AG09319 (cell line): ENCODE data around the gene UQCR11.
A peak's percentile ranks its signal among the peaks of the same experiment; 100 is the strongest.

ENCODE experiments used
- DNase-seq: peaks from one replicate; pipeline ENCODE4 v3.0.0-alpha.2; 2010; ENCODE audit warnings: low read depth; ENCODE audit errors: extremely low read depth
- CTCF ChIP-seq: IDR thresholded peaks from 2 replicates; pipeline ENCODE4 v1.5.1; 2011; ENCODE audit warnings: low read depth, mild to moderate bottlenecking, inconsistent platforms, low read length, moderate library complexity

UQCR11 gene

GRCh38 chr19:1592024-1592754 is 13.1 kb downstream of the UQCR11 start:
- peak; percentile 78 for DNase-seq
- TF ChIP-seq CTCF = no peak

- no peak for DNase-seq
- TF ChIP-seq CTCF = no peak
Observed at GRCh38 chr19:1591421-1592023, 13.7 kb downstream of the UQCR11 start.

GRCh38 chr19:1590641-1591397 is 14.4 kb downstream of the UQCR11 start:
- TF ChIP-seq CTCF = peak; percentile 33
- no peak for DNase-seq

- DNase-seq = no peak
- no peak for TF ChIP-seq CTCF
Observed at GRCh38 chr19:1587872-1588271, 17.4 kb downstream of the UQCR11 start.

GRCh38 chr19:1585243-1585580 is 20.1 kb downstream of the UQCR11 start:
- no peak for TF ChIP-seq CTCF

GRCh38 chr19:1584500-1585242 is 20.6 kb downstream of the UQCR11 start:
- no peak for DNase-seq
- TF ChIP-seq CTCF = no peak

More at GRCh38 chr19:1585243-1585580, 20.1 kb downstream of the UQCR11 start:
- no peak for DNase-seq
